GM21737 (cell line): ENCODE data around the gene NGDN.
"Not testable (repeated sequence)": the region's sequence is repeated elsewhere in the genome, so short reads cannot be mapped to it uniquely, and the experiment has no call there.

Source experiments
- ATAC-seq: cut with Tn5 transposase; IDR thresholded peaks from one replicate; pipeline ENCODE4 v1.9.1; 2021; ENCODE audit warnings: mild to moderate bottlenecking, moderate library complexity; ENCODE audit not compliant: unreplicated experiment

Gene NGDN

GRCh38 chr14:23469127-23469905 lies at the start of gene NGDN:
Gene NGDN, plus strand, starts transcription at chr14:23469703. Its CDS starts 13 bp downstream, at chr14:23469716.
- peak; percentile 92 for ATAC-seq

GRCh38 chr14:23421594-23421993 lies 47.9 kb upstream of the NGDN start:
- ATAC-seq: no peak

DNA sequence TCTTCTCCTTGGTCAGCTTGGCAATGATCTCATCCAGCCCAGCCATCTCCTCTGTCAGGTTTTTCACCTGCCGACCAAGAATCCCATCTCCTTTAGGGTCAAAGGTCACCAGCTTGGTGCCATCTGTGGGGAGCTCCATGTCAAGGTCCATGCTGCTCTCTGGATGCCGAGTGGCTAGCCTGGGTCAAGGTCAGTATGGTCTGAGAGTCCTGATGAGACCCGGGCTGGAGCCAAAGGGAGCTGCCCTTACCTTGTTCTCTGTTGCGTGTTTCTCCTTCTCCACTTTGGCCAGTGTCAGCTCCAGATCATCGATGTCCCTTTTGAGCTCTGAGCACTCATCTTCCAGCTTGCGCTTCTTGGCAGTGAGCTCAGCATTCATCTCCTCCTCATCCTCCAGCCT lies 45.8 kb upstream of the NGDN start:
- no peak for ATAC-seq

DNA sequence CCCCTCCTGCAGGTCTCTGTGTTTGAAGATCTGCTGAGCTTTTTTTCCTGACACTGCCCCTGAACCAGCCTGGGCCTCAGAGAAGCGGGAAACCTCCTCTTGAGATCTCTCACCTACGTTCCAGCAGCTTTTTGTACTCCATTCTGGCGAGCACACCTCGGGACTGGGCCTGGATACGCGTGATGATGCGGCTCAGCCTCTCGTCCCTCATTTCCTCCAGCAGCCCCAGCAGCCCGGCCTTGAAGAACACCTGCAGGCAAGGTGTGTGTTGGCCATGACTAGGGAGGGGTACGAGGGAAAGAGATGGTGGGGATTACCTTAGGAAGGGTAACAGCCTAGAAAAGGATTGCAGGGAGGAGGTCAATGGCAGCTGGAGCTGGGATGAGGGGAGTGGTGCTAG lies 44.3 kb upstream of the NGDN start:
- ATAC-seq: no peak

DNA sequence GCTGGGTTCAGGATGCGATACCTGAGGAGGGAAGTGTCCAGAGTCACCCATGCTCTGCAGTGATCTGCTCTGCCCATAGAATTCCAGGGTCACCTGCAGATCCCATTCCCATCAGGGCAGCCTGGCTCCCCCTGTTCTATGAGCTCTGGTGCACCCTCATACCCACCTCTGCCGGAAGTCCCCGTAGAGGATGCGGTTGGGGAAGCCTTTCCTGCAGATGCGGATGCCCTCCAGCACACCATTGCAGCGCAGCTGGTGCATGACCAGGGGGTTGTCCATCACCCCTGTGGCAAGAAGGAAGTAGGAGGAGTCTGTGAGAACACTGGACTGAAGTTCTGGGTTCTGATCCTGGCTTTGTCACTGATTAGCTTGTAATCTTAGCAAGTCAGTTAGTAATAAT lies 43.7 kb upstream of the NGDN start:
- ATAC-seq: not testable (repeated sequence)

DNA sequence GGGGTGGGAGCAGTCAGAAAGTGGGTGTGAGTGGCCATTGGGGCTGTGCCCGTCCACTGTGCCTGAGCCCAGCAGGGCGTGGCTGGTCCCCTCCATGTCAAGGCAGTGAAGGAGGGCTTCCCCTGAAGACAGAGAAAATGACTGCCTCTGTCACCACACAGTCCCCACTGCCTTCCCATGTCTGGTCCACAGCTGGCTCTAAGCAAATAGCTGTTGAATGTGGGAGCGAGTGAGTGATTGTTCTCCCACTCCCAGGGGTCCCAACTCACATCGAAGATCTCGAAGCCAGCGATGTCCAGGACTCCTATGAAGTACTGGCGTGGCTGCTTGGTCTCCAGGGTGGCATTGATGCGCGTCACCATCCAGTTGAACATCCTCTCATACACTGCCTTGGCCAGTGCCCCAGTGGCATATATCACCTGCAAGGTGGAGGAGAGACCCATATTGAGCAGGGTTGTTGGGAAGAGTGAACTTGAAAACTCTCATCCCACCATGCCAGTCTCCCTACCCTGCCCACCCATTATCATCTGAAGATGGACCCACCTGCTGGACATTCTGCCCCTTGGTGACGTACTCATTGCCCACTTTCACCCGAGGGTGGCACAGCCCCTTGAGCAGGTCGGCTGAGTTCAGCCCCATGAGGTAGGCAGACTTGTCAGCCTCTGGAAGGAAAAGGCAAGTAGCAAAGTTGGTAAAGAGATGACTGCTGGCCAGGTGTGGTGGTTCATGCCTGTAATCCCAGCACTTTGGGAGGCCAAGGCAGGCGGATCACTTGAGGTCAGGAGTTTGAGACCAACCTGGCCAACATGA lies 40.6 kb upstream of the NGDN start:
- no peak for ATAC-seq

DNA sequence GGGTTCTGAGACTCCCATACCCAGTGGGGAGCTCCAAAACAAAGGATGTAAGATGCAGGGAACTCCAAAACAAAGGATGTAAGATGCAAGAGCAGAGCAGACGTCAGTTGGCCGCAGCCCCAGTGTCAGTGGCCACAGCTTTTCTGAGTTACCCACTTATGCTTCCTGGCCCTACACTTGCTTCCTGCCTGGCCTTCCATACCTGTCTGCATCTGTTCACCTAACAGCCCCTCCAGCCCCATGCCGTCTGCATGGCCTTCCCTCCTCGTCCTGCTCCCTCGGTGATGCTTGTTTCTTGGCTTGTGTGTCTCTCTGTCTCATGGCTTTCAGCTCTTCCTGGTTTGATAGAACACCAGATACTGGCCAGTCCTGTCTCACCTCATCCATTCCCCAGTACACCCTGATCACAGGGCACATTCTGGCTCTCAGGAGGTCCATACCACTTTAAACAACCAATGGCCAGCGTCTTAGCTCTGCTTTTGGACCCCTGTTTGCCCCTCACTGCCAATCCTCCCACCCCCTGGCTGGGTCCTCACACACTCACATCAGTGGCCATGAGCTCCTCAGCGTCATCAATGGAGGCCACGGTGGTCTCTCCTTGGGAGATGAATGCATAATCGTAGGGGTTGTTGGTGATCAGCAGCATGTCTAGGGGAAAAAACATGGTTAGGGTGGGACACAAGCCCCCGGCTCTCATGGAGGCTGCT lies 39.3 kb upstream of the NGDN start:
- no peak for ATAC-seq

GRCh38 chr14:23430723-23431085 lies 38.8 kb upstream of the NGDN start:
- no peak for ATAC-seq

GRCh38 chr14:23431486-23431885 lies 38.0 kb upstream of the NGDN start:
- ATAC-seq: no peak

DNA sequence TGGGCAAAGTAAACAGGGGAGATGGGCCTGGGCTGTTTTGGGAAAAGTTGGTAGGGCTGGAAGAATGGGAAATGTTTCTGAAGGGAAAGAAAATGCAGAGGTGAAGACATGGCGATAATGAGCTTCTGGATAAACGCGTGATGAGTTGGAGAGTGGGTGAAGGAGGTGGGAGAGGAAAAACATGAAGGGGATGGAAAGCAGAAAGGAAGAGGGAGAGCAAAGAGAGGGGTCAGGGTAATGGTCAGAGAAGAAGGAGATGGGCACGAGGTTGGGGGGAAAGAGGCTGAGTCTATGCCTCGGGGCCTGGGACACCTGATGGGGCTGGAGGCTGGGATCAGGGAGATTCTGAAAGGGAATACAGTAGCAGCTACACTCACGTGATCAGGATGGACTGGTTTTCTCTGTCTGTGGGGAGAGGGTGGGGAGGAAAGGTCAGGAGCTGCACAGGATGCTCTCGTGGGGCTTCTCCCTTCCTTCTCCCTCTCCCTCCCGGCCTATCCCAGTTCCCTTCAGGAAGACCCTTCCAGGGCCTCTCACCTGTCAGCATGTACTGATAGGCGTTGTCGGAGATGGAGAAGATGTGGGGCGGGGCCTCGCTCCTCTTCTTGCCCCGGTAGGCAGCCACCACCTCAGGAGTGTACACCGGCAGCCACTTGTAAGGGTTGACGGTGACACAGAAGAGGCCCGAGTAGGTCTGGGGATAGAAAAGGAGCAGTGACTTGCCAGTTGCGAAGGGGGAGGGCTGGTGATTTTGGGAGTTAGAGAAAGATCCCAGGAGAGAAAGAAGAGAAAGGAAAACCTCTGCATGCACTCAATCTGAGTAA lies 37.2 kb upstream of the NGDN start:
- ATAC-seq: no peak

DNA sequence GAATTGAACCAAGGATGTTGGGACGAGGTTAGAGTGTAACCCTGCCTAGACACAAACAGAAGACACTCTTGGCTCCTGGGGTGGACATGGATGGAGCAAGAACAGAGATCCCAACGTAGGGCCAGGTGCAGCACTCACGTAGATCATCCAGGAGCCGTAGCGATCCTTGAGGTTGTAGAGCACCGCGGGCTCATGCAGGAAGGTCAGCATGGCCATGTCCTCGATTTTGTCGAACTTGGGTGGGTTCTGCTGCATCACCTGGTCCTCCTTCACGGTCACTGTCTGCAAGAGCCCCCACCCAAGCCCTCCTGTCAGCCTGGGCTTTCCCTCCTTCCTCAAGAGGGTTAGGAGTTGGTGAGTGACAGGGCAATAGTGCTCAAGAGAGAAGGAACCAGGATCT lies 36.6 kb upstream of the NGDN start:
- ATAC-seq: no peak

GRCh38 chr14:23433457-23433856 lies 36.0 kb upstream of the NGDN start:
- no peak for ATAC-seq

DNA sequence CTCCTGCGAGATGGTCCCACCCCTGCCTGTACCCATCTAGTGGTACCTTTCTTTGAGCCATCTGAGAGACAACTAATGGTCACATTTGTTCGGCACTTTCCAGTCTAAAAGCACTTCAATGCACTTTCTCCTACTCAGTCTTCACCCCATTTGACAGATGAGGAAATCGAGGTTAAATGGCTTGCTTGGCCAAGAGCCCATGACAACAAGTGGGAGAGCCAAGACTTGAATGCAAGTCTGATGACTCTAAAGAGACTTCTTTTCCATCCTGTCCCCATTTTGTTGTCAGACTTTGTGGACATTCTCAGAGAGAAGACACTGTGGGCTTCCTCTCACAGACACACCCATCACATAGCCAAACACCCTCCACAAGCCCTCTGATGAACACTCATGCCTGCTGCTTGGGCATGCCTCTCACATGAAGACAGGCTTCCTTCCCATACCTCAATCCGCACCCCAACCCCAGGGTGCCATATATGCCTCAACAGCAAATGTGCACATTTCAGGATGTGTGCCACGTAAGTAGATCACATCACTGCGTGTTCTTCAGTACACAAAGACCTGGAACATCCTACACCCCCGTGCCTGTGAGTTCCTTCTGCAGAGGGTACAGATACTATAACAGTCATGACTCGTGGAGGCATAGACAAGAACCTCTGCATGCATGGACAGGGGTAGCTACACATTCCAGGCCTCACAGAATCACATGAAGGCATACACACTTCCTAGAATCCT lies 34.8 kb upstream of the NGDN start:
- no peak for ATAC-seq

DNA sequence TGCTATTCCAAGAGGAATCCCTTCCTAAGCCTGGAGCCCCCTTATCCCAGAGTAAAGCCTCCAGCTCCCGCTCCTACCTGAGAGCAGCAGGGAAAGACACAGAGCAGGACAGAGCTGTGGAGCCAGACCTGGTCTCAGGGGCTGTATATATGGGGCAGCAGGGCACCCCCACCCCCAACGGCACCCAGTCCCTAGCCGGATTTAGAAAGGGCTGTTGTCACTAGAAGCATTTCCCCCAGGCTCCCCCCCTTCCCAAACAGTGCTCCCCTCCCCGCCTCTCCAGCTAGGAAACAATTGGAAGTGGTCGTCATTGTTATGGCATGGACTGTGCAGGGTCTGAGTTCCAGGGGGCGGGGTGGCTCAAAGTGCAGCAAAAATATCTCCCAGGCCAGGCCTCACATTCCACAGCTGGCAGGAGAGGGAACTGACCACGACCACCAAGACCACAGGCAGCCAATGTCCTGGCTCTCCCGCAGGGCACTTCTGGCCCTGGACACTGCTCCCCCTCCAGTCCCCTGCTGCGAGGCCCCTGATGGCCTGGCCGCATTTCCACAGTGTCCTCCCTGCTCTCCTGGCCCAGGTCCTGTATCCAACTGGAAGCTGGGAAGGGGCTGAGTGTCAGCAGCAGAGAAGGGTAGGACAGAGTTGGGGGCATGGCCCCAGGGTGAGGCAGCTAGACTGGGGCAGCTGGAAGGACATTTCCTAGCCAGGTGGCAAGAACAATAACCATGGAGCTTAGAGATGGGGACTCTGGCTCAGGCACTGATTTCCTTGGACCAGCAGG lies 33.8 kb upstream of the NGDN start, which contains the start of gene MYH7:
MYH7 (minus strand) TSS at position 118 of the 784 bp plus-strand sequence. CDS start 1,928 bp downstream, outside the sequence.
- no peak for ATAC-seq

- no peak for ATAC-seq
Observed at GRCh38 chr14:23436327-23437132, 33.0 kb upstream of the NGDN start.

- ATAC-seq: no peak
Observed at GRCh38 chr14:23437133-23438100, 32.1 kb upstream of the NGDN start.
